Vagina (tissue), 2 donors: ENCODE results near the gene BCO1.

Experiments used
- POLR2A ChIP-seq, 2 donors: fragments of 450-650 bp; IDR thresholded peaks; one replicate each; pipeline ENCODE4 v1.6.1; 2017; ENCODE audit warnings: antibody characterized with exemption in 2 of 2, mild to moderate bottlenecking in 2 of 2, moderate library complexity in 2 of 2
- TF ChIP-seq, protein P1 (sequence below), 3 experiments: fragments of 450-650 bp in 2 of 3; fragments of 200-600 bp in 1 of 3; sonication (generic) in 1 of 3; IDR thresholded peaks; one replicate each; pipeline ENCODE4 v1.5.1; 2017 to 2019; ENCODE audit warnings: antibody characterized with exemption in 3 of 3, mild to moderate bottlenecking in 2 of 3, moderate library complexity in 2 of 3

DNA sequence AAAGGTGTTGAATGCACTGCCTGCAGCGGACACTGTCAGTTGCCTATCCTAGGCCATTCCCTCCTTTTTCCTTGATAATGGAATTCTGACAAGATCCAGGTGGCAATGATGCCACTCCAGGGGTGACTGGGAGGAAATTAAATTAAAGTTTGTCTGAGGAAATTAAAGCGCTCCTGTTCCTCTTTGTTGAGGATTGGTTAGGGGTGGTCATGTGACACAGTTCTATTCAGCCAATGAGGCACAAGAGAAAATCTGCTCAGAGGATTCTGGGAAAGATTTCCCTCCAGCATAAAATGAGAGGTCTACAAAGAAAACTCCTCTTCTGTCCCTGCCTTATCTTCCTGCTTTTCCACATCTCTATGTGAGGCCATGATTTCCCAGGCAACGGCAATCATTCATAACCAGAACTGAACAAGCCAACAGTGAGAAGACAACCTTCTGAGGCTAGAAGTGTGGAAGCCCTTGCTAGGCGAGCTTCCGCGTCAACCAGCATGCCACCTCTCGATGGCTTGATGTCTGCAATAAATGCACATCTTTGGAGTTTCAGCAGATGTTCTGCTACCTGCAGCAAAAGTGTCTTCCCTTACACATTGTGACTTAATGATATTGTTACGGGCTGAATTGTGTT lies 5.6 kb upstream of the BCO1 start:
- TF ChIP-seq, protein P1, sequence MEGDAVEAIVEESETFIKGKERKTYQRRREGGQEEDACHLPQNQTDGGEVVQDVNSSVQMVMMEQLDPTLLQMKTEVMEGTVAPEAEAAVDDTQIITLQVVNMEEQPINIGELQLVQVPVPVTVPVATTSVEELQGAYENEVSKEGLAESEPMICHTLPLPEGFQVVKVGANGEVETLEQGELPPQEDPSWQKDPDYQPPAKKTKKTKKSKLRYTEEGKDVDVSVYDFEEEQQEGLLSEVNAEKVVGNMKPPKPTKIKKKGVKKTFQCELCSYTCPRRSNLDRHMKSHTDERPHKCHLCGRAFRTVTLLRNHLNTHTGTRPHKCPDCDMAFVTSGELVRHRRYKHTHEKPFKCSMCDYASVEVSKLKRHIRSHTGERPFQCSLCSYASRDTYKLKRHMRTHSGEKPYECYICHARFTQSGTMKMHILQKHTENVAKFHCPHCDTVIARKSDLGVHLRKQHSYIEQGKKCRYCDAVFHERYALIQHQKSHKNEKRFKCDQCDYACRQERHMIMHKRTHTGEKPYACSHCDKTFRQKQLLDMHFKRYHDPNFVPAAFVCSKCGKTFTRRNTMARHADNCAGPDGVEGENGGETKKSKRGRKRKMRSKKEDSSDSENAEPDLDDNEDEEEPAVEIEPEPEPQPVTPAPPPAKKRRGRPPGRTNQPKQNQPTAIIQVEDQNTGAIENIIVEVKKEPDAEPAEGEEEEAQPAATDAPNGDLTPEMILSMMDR (IDR thresholded peaks at IDR 0.05) = no peak
- no peak for TF ChIP-seq POLR2A (IDR thresholded peaks at IDR 0.05)
